NCI-H1436 treated with DMSO at 0.1 percent for 48 hours (cell line): Measurements from ENCODE around the gene SEMA3G.

Experiments
- DNase-seq: peaks from one replicate; lab custom pipeline; 2025; lab: John Stamatoyannopoulos, UW

The SEMA3G gene

GRCh38 chr3:52453496-52454249 lies 8.8 kb upstream of the SEMA3G start, which contains the start of gene TNNC1:
Gene TNNC1 (minus strand): TSS chr3:52454041. CDS start chr3:52454015, 26 bp downstream.
- DNase-seq, result no peak

- no peak for DNase-seq
These were observed 7.8 kb upstream of the SEMA3G start for GRCh38 chr3:52452570-52453221.

DNA sequence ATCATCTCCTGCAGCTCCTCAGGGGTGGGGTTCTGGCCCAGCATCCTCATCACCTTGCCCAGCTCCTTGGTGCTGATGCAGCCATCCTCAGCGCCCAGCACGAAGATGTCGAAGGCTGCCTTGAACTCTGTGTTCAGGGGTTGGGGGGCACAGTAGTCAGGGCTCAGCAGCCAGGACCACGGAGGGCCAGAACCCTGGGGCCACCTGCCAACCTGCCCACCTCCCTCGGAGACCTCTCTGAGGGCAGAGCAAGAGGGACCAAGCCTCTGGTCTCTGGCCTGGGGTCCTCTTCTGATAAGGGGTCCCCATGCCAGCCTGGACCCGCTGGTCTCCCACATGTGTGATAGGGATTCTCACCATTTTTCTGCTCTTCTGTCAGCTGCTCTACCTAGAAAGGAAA lies 7.2 kb upstream of the SEMA3G start:
- no peak for DNase-seq

DNA sequence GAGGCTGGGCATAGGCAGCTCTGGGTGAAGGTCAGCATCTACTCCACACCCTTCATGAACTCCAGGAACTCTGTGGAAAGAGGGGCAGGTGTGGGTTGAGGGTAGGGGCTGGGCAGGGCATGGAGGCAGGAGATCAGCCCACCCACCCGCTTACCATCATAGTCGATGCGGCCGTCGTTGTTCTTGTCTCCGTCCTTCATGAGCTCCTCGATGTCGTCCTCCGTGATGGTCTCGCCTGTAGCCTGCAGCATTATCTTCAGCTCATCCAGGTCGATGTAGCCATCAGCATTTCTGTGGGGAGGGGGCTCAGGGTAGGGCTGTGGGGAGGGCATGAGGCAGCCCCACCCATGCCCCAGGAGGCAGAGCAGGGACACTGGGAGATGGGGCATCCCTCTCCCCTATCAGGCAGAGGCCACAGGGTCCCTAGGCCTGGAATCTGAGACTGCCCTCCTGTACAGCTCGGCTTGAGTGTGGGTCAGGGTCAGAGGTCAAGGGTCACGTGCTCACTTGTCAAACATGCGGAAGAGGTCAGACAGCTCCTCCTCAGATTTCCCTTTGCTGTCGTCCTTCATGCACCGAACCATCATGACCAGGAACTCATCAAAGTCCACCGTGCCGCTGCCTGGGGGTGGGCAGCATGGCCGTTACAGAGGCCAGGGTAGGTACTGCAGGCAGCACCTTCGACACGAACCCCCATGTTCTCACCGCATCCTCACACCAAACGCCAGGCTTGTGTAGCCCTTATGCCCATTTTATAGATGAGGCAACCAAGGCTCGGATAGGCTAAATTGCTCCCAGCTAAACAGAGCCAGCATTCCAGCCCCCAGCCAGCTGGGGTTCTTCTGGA lies 6.6 kb upstream of the SEMA3G start:
- DNase-seq, result no peak

- no peak for DNase-seq
These were observed 5.8 kb upstream of the SEMA3G start for GRCh38 chr3:52450489-52451236.

- no peak for DNase-seq
These were observed 2.8 kb upstream of the SEMA3G start for GRCh38 chr3:52447512-52448355.

DNA sequence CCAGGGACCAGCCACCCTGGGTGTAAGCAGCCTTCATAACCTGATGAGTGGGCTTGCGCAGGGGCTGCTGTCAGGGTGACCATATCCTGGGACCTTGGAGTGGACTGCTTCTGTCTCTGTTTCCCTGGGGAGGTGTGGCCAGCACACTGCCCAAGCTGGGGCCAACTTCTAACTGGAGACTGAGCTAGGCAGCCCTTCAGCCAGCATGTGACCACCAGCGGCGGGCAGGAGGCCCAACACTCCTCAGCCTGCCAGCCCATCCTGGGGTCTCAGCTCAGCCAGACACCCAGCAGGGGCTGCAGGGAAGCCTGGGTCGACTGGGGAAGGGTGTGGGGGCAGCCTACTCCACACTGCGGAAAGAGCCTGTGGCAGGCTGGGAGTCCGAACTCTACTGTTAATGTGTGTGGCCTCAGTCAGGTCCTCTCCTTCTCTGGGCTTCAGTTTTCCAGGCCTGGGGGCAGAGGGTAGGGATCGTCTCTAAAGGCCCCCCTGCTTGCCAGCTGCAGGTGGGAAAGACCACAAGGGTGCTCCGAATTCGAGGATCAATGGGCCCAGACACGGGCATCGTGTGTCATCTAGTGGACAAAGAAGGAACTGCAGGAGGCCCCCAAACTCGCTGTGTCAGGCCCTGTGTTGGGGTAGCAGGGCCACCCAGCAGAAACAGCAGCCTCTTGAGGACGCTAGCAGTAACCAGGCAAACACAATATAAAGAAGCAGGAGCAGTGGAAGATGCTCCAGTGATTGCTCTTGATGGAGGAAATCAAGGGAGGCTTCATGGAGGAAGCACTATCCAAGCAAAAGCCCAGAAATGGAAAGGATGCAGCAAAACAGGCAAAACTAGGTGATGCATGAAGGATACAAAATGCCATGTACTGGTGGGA lies 2.0 kb upstream of the SEMA3G start:
- no peak for DNase-seq

GRCh38 chr3:52446042-52446441 lies 1.1 kb upstream of the SEMA3G start:
- DNase-seq, result no peak

DNA sequence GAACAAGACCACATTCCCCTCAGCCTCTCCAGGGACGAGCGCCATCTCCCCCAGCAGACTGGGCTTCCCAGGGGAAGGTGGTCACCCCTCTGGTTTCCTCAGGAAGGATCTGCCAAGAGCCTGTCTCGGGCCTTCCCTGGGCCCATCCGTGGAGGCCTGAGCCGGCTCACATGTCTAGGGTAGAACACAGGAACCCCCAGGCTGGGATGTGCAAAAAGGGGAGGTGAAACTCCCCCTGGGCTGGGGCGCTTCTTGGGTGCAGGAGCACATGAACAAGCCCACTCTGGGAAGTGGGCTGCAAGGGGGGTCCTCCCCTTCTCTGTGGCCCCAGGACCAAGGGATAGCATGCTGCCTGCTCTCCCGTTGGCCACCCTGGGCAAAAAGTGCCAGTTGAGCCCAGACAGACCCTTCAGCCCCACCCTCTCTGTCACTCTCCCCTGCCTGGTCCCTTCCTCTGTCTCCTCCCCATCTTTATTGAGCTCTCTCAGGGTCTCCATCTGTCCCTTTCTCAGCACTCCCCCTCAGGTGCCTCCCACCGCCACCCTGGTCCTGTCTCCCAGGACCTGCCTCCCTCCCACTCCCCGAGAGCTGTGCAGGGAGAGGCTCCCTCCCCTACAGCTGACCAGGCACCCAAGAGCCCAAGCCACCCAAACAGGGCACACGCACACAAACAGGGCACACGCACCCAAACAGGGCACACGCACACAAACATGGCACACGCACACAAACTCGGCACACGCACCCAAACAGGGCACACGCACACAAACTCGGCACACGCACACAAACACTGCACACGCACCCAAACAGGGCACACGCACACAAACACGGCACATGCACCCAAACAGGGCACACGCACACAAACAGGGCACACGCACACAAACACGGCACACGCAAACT lies 864 bp downstream of the SEMA3G start:
- no peak for DNase-seq

DNA sequence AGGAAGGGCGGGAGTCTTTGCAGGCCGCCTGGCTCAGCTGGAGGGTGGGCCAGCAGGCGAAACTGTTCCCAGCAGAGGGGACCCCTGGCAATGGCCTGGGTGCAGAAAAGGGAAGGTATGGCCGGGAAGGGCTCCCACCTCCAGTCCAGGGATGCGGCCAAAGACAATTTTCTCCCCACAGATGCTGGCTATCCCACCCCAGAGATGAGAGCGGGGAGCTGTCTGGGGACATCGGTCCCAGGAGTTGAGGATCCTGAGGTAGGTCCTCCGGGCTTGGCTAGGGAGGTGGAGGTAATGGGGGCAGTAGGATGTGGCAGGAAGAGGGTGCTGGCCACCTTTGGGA lies 1.7 kb downstream of the SEMA3G start:
- no peak for DNase-seq

- DNase-seq, result no peak
These were observed 2.3 kb downstream of the SEMA3G start for GRCh38 chr3:52442409-52443267.

DNA sequence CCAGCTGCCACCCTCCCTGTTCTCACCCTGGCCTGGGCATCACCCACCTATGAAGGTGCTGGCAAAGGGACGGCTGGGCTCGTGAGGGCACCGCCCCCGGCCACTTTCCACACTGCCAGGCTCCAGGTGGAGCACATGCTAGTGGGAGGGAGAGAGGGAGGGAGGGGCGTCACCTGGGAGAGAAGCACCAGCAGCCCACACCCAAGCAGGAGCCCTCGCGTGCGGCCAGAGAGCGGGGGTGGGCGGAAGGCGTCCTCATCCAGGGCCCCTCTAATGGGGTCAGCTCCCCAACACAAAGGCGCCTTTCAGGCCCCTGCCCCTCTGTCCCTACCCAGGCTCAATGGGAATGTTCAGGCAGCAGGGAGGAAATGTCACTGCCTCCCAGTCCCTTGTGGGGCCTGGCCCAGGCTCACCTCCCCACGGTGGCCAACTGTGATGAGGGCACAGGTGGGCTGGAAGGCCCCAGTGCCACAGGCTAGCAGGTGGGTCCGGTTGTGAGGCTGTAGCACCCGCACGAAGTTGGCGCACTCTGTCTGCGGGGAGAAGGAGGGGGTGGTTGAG lies 3.1 kb downstream of the SEMA3G start:
- no peak for DNase-seq

DNA sequence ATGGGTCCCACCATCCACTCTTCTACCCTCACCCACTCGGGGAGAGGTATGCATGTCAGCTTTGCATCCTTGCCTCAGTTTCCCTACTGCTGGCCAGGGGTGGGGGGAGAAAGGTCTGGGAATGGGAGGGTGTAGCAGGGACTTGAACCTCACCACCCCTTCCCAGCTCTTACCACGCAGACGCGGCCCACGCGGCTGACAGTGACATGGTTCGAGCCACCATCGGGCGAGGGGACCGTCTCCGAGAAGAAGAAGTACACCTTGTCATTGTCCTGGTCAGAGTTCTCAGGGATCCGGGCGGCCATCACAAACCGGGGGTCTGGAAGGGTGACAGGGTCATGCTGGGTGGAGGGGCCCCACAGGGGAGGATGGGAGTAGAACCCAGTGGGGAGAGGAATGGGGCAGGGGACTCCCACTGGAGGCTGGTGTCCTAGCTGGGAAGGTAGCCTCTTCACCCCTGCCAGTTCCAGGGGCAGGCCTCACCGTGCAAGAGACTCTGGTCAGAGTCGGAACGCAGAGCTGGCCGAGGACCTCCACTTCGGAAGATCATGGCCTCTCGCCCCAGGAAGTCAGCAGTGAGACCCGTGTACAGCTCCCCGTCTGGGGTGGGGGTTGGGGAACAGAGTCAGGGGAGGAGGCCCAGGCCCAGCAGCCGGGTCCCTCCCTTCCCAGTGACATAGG lies 3.7 kb downstream of the SEMA3G start:
- no peak for DNase-seq

- no peak for DNase-seq
These were observed 4.2 kb downstream of the SEMA3G start for GRCh38 chr3:52440671-52441070.

DNA sequence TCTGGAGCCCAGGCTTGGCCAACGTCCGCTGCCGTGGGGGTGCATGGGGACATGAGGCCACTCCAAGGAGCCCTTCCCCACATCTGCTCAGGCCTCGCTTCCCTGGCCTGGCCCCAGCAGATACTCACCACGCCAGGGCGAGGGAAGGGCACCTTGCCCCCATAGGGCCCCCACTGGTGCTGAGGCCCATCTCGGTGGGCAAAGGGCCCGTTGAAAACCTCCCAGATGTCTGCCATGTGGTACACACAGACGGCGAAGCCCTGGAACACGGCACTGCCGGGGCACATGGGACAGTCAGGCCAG lies 4.7 kb downstream of the SEMA3G start:
- no peak for DNase-seq

DNA sequence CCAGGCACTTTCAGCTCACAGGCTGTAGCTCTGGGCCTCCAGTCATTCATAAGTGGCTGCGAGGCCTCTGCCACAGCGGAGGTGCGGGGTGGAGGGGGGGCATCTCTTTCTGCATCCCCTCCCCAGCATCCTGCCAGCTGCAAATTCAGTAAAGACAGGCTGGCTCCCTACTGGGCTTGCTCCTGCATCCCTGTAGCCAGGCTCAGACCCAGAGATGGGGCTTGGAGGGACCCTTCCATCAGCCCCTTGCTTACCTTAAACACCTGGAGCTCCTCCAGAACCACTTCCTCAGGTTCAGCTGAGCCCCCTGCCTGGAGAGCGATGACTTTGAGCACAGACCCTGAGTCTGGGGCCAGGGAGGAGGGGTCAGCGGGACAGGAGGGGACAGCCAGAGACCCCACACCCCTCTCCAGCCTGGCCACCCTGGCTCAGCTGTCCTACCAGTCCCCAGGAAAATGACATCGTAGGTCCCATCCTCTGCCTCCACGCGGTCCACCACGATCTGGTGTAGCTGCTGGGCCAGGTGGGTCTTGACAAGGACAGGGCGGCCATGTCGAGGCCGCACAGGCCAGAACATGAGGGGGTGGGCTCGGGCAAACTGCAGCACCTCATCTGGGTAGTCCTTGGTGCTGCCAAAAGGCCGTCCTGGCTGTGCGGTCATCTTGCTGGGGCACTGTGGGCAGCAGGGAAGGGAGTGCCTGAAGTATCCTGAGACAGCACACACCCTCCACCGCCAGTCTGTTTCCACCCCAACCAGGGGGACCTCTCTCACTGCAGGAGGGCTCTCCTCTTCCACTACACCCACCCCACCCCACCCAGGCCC lies 5.3 kb downstream of the SEMA3G start:
- DNase-seq, result no peak
